Thoracic aorta (tissue), 2 donors: ENCODE measurements around the gene CROT. TPM values are rescaled to one million over a fixed set of nuclear protein-coding genes. Genes with fewer than 3 reads are reported as not detected.

Source experiments
- ATAC-seq: fragments of 150-250 bp; one replicate; pipeline ENCODE4 v1.8.0; 2017; ENCODE audit warnings: low read depth; ENCODE audit not compliant: insufficient number of reproducible peaks, low FRiP score
- DNase-seq: peaks from one replicate; pipeline ENCODE4 v3.0.0-alpha.2; 2020; ENCODE audit warnings: low spot score
- H3K27ac ChIP-seq, 2 donors: fragments of 200-600 bp; sonication (generic); 1 replicate in 1 of 2; 2 replicates in 1 of 2; pipeline ENCODE4 v1.5.1; 2016; ENCODE audit warnings: mild to moderate bottlenecking in 2 of 2, moderate library complexity in 2 of 2
- H3K27me3 ChIP-seq: fragments of 200-600 bp; sonication (generic); replicated peaks from 2 replicates; pipeline ENCODE4 v1.6.0; 2016; ENCODE audit warnings: mild to moderate bottlenecking; ENCODE audit not compliant: insufficient read depth
- H3K36me3 ChIP-seq: fragments of 200-600 bp; sonication (generic); one replicate; pipeline ENCODE4 v1.5.1; 2016
- H3K4me1 ChIP-seq, 2 donors: fragments of 200-600 bp; sonication (generic); 1 replicate in 1 of 2; 2 replicates in 1 of 2; pipeline versions ENCODE4 v1.5.1 to v1.6.0; 2016; ENCODE audit warnings: low read depth in 2 of 2, mild to moderate bottlenecking in 1 of 2; ENCODE audit not compliant: control insufficient read depth in 1 of 2
- H3K4me3 ChIP-seq: fragments of 200-600 bp; sonication (generic); 2 replicates; pipeline ENCODE4 v1.5.1; 2016; ENCODE audit warnings: mild to moderate bottlenecking
- H3K9me3 ChIP-seq: fragments of 200-600 bp; sonication (generic); 2 replicates; pipeline ENCODE4 v1.5.1; 2016
- CTCF ChIP-seq: fragments of 200-600 bp; sonication (generic); IDR thresholded peaks from one replicate; pipeline ENCODE4 v1.5.1; 2019; ENCODE audit warnings: antibody characterized with exemption
- total RNA-seq, 2 donors: library from RNA; depleted of rRNA; stranded (reverse); fragments of >200 nt; gene quantifications; one replicate each; pipeline versions ENCODE4 v1.1.0 to v1.2.3, GENCODE V29; 2016

Gene CROT
- total RNA-seq, 2 donors from 2014 or later: 11.3 to 16.7 TPM

GRCh38 chr7:87331687-87332252 is 13.7 kb upstream of the CROT start:
- H3K4me3 ChIP-seq: no peak overlapping the region
- DNase-seq (no peak), ATAC-seq (no peak)
- no peaks in the 10 kb centered on the region for H3K27me3 ChIP-seq
- no peaks in the 10 kb centered on the region for H3K4me1 ChIP-seq
- TF ChIP-seq CTCF: no peak
- H3K9me3 ChIP-seq: peaks cover 25% of the 10 kb centered on the region
- peaks cover 11% of the 10 kb centered on the region for H3K36me3 ChIP-seq
- no peak overlapping the region for H3K27ac ChIP-seq

DNA sequence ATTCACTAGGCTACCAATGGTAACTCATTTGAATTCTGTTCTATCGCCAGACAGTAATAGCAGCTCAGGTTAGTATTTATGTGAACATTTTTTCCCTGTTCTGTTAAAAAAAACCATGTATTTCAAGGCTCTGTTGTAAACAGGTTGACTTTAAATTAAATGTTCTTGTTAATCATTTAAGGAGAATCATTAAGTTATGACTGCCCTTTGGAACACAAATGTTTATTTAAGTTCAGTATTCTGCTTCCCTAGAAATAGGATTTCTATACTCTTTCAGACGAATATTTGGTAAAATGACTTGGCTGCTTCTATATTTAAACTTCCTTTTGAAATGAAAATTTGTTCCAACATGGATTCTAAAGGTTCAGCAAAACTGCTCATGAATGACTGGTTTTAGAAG is 13.1 kb upstream of the CROT start:
- H3K36me3 ChIP-seq: peaks cover 11% of the 10 kb centered on the region
- H3K9me3 ChIP-seq: peaks cover 24% of the 10 kb centered on the region
- no peak overlapping the region for H3K4me3 ChIP-seq
- H3K27me3 ChIP-seq: no peaks in the 10 kb centered on the region
- no peak for TF ChIP-seq CTCF
- DNase-seq: no peak
- H3K4me1 ChIP-seq: no peaks in the 10 kb centered on the region
- no peak for ATAC-seq
- no peak overlapping the region for H3K27ac ChIP-seq

DNA sequence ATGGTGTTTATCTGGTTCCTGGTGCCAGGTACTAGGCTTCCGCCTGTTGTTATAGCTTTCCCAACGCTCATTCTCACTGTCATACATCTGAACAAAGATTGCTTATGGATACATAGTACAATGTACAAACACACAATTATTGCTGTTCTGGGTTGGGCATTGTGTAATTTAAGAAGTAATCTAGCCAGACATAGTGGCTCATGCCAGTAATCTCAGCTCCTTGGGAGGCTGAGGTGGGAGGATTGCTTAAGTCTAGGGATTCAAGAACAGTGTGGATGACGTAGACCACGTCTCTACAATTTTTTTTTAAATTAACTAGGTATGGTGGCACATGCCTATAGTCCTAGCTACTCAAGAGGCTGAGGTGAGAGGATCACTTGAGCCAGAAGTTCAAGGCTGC is 9.3 kb upstream of the CROT start:
- no peak overlapping the region for H3K4me3 ChIP-seq
- H3K4me1 ChIP-seq: no peaks in the 10 kb centered on the region
- DNase-seq (no peak), ATAC-seq (no peak)
- no peak overlapping the region for H3K27ac ChIP-seq
- no peaks in the 10 kb centered on the region for H3K9me3 ChIP-seq
- H3K36me3 ChIP-seq: no peaks in the 10 kb centered on the region
- TF ChIP-seq CTCF: no peak
- no peaks in the 10 kb centered on the region for H3K27me3 ChIP-seq

DNA sequence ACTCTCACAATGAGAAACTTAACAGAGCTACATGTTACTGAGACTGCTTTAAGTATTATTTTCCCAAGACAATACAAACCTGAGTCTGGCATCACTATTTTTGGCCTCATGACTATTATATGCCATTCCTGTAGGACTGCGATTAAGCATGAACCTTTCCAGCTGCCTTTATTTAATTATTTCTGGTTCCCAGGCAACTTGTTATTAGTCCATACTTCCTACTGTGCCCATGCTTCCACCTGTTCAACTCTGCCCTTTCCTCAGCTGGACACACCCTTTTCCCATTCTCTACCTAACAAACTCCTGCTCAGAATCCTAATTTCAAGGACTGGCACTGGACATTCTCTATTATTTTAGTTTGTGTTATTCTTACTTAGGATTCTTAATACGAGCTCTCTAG is 8.1 kb upstream of the CROT start:
- Histone ChIP-seq H3K27ac (no peak overlapping the region), H3K27me3 (no peaks in the 10 kb centered on the region), H3K9me3 (no peaks in the 10 kb centered on the region), H3K4me3 (no peak overlapping the region), H3K4me1 (peaks cover 0 to 7% of the 10 kb centered on the region in 2 donors), H3K36me3 (no peaks in the 10 kb centered on the region)
- ATAC-seq: no peak
- TF ChIP-seq CTCF: no peak
- DNase-seq: no peak

GRCh38 chr7:87339373-87339897 is 6.0 kb upstream of the CROT start:
- Histone ChIP-seq H3K9me3 (no peaks in the 10 kb centered on the region), H3K36me3 (no peaks in the 10 kb centered on the region), H3K4me1 (peaks cover 17 to 28% of the 10 kb centered on the region in 2 donors), H3K4me3 (no peak overlapping the region), H3K27me3 (no peaks in the 10 kb centered on the region), H3K27ac (no peak overlapping the region)
- DNase-seq (no peak), ATAC-seq (no peak)
- no peak for TF ChIP-seq CTCF
